Measurements from ENCODE around the gene PTPN1.
"Not testable (repeated sequence)": the region's sequence is repeated elsewhere in the genome, so short reads cannot be mapped to it uniquely, and the experiment has no call there.

Gene PTPN1

DNA sequence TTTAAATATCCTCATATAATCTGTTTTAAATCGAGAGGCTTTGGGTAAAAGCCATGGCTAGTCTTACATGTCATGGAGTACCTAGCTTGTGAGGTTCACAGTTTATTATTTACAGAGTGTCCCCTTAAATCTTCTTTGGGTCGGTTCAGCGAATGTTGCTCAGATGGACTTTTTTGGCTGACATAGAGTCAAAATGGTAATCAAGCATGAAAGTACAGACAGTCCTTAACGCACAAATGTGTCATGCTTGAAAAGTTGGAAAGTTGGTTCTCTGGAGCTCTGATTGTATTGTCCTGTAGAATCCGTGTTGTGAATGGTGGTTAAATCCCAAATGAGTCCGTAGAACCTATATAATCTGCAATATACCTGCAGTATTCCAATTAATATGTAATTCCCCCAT is 22.0 kb downstream of the PTPN1 start:
- DNase-seq (ENCODE audit: low spot score), result peak; percentile 32

DNA sequence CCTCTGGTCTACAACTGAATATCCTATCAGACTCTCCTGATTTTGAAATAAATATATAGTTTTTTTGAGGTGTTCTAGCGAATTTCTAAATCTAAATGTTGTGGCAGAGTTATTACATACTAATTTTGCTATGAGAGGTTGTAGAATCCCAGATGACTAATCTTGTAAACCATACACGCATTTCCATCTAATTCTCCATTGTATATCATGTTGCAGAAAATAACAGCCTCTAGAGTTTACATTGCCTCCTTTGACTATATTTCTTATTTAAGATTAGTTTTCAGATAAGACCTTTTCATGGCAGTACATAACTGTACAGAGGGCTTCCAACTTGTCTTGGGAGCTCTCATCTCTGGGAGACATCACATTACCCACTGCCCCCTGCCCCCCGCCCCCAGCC is 22.9 kb downstream of the PTPN1 start:
- no peak for DNase-seq (ENCODE audit: low spot score)

DNA sequence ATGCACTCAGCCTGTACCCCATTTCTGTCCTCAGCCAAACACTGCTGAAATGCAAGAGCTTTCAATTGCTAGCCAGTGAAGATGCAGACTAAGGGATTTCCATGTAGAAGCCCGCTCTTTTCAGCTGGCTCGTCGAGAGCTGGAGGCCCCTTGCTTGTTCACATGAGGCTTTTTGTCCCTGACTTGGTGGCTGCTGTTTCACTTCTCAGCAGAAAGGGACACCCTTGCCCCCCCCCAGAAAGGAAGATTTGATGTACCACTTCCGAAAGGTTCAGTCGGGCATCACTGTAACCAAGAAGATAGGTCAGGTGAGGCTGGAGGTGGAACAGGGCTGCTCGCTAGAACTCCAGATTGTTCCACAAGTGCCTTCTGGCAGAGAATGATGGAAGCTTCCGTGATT is 23.3 kb downstream of the PTPN1 start:
- no peak for DNase-seq (ENCODE audit: low spot score)

DNA sequence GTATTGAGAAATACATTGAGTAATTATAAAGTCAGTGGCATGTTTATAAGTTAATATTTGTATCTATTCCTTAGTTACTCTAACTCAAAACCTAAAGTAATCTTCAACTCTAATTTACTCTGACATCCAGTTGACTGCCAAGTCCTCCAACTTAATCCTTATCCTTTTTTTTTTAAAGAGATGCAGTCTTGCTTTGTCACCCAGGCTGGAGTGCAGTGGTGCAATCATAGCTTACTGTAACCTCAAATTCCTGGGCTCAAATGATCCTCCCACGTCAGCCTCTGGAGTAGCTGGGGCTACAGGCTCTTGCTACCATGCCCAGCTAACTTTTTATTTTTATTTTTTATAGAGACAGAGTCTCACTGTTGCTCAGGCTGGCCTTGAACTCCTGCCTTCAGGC is 24.4 kb downstream of the PTPN1 start:
- no peak for DNase-seq (ENCODE audit: low spot score)

DNA sequence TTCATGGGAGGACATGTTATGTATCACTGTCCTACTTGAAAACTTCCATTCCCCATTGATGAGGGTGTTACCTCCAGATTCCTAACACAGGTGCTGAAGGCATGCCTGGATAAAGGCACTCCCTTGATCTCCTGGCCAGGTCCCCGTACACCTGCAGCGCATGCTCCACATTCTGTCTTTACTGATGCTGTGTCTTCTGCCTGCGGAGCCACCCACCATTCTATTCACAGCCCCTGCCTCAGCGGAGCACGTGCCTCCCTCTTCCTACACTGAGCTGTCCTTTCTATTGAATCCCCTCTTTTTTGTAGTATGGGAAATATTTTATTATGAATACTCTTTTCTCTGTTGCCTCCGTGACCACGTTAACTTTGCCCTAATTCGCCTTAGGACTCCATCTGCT is 25.0 kb downstream of the PTPN1 start:
- DNase-seq (ENCODE audit: low spot score), result no peak

DNA sequence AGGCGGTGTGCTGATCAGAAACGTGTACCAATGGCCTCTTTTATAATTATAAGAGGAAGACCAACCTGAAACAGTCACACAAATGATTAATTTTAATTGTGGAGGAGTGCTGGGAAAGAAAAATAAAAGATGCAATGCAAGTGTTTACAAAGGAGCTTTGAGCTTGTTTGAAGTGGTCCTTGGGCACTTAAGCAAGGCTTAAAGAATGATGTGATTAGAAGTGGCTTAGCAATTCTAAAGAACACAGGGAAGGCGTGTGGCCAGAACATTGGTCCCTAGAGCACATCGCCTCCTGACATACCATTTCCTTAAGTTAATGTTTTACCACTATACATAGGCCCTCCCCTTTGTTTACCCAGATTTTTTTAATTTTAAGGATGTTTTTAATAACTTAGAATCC is 26.1 kb downstream of the PTPN1 start:
- DNase-seq (ENCODE audit: low spot score), result no peak

DNA sequence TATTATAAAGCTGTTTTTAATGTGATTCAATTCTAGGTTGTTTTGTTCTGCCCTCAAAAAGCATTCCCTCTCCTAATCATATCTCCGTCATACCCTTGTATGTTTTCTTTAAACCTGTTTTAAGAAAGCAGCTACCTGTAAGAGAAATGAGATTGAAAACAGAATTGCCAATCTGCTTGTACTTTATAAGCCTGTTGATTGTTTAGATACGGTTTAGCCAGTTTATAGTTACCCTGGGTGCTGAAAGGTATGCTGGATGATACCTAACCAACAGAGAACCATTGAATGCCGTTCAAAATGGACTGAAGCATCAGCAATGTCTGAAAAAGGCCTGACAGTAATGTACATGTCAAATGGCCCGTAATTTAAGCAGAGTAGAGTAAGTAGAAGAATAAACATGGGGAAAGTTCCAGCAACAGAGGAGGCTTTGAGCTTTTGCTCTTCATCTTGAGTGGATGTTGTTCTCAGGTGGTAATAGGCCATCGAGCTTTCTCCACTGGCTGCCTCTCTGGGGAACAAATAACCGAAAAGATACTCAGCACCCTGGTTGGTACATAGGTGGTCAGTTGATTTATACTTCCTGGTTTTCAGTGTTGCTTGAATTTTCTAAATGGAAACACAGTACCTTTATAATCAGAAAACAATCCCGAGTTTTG is 27.5 kb downstream of the PTPN1 start:
- DNase-seq (ENCODE audit: low spot score), result no peak

DNA sequence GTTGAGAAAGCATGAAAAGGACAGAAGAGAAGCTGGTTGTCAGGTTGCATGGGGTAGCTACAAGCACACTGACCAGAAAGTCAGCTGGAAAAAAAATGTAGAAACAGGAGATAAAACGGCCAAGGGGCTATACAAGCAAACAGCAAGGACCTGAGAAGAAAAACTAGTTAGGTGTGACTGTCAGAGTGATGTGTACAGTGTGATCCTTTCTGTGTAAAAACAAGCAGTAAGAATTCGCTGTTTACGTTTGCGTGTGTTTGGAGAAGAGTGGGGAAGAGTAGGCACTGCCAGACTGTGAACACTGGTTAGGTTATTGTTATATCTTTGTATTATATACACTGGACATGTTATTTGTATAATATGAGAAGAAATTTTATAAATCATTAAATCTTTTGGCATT is 28.1 kb downstream of the PTPN1 start:
- DNase-seq (ENCODE audit: low spot score), result no peak

DNA sequence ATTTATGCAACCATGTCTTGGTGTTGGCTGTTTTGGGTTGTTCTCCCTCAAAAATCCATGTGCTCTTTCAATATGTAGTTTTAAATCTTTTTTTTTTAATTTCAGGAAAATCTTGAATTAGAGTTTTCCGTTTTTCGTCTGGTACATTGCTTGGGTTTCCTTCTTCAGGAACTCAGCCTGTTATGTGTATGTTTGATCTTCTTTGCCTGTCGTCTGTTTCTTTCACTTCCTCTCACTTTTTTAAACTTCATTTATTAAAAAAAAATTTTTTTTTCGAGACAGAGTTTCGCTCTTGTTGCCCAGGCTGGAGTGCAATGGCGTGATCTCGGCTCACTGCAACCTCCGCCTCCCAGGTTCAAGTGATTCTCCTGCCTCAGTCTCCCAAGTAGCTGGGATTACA is 29.6 kb downstream of the PTPN1 start:
- not testable (repeated sequence) for DNase-seq (ENCODE audit: low spot score)

DNA sequence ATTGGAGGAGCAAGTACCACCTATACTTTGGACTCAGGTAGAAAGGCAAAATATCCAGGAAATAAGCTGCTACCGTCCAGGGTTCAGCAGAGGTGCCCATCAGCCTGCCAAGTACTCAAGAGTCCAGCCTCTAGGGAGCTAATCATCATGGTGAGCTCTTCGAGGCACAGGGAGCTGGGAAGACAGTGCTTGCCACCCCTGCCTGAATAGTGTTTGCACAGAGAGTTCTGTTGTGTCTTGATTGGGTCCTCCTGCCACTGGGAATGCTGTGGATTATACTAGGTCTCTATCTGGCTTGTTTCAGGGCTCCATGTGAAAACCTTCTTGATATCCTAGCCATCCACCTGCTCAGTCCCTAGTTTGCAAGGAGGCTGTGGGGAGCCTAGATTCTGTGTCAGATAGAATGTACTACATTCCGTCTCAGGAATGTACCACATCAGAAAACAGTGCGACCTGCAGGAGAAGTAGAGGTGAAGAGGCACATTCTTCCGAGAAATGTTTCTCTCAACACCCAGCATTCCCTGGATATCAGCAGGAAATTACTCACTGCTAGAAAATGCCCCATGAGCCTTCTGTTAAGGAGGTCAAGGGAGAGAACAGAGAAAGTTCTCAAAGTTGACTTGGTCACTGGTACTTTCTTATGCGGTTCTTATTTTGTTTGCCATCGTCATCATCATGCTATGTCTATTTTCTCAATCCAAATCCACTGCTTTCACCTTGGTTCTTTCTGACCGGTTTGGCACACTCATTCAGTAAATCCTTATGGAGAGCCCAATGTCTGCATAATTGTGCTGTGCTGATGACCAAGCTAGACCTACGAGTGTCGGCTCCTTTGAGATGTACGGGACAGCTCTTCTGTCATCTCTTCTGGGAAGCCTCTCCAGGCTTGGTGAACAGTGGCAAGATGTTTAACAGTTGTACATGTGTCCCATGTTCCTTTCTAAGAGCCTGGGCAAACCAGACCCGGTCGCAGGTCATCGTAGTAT is 30.7 kb downstream of the PTPN1 start:
- peak; percentile 46 for DNase-seq (ENCODE audit: low spot score)

DNA sequence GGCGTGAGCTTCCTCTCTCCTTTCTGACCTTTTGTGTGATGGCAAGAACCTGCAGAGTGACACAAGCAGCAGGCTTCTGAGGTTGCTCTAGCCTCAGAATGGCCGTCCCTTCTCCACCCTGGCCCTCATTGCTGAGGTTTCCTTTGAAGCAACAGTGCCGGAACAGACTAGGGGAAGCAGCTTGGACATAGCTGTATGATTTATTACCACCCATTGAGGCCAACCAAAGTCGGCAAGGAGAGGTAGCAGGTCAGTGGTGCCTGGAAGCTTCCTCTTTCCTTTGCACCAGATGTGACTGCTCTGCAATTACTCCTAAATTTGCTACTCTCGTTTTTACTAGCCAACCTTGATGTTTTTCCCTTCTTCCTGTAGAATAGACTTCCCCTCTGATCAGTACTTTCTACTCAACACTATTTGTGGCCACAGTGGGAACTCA is 31.4 kb downstream of the PTPN1 start:
- DNase-seq (ENCODE audit: low spot score), result no peak

DNA sequence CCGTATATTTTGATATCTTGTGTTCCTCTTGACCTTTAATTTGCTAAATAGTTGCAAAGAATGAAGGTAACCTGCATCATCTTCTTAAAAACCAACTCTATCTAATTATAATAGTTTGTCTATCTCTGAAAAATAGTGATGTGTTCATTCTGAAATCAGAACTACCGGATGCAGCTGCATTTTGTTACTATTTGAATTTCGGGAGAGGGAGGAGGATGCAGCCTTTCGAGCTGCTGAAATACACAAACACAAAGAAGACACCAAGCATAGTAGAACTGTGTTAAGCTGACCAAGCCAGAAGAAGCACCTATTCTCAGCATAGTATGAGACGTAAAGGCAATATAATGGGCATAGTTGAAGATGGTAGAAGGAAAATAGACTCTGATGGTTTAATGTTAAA is 33.1 kb downstream of the PTPN1 start:
- DNase-seq (ENCODE audit: low spot score), result no peak

DNA sequence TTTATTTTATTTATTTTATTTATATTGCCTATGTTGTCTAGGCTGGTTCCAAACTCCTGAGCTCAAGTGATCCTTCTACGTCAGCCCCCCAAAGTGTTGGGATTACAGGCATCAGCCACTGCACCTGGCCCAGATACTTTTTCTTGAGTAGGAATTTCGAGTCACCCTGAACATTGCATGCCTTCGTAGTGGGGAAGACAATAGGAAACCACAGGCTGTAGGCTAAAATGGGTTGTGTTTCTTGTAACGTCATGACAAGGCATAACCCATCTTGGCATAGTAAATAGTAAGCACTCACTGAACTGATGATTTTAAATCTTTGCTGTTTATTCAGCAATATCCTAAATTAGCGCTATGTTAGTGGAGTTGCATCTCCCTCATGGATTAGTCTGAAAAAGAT is 34.9 kb downstream of the PTPN1 start:
- no peak for DNase-seq (ENCODE audit: low spot score)

DNA sequence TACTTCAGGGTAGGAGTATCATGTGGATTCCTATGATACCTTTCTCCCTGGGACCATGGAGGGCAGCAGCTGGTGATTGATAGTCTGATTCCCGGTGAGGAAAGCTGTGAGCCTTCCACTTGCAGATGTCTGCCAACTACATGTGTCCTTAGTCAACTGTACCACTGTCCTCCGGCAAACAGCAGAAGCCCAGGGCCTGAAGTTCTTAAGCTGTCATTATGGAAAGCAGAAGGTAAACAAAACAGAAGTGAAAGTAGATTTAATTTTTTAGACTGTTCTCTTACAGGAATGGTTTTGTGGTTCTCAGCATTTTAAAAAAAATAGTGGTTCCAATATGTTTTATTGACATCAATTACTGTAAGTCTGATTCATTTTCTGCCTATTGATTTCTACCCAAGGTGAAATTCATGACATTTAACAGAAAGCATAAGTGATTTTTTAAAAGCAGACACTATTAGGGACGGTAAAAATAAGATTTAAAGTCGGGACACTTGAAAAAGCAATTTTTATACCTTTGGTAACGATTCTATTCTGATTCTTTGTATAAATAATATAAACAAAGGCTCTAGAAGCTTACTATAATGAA is 36.6 kb downstream of the PTPN1 start:
- no peak for DNase-seq (ENCODE audit: low spot score)

DNA sequence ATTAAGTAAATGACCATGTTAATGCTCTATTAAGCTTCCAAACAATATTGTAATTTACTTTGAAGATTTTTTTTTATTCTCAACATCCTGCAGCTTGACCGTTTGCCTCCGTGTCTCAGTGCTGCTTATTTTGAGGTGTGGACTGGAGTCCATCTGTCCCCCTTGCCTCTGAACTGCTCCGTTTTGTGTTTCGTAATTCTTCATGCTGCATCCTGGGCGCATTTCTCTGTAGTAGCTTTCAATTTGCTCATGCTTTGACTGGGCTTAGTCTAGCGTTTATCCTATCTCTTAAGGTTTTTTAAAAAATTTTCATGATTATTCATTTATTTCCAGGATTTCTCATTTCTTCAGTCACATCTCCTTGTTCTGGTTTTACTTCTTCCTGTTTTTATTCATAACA is 37.8 kb downstream of the PTPN1 start:
- DNase-seq (ENCODE audit: low spot score), result no peak

DNA sequence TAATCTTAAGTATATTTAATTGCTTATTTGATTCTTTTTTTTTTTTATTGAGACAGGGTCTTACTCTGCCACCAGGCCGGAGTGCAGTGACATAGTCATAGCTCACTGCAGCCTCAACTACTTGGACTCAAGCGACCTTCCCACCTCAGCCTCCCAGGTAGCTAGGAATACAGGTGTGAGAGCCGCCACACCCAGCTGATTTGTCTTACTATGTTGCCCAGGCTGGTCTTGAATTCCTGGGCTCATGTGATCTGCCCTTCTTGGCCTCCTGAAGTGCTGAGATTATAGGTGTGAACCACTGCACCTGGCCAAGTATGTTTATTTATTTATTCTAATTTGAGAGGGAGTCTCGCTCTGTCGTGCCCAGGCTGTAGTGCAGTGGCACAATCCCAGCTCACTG is 38.2 kb downstream of the PTPN1 start:
- no peak for DNase-seq (ENCODE audit: low spot score)

DNA sequence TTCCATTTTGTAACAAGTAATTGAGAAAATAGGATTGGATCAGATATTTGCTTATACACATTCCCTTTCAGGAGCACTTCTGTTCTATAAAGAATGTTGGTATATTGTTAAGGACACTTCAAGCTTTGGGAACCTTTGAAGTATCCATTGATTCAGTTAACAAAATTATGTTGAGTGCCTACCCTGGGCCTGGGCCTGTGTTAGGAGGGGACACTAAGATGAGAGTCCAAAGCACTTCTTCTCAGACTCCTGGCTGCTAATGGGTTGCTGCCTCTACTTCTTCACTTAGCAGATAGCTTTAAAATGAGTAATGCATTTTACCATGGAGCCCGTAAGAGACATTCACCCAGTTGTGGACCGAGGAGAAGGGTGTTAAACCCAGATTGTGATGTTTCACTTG is 40.3 kb downstream of the PTPN1 start:
- no peak for DNase-seq (ENCODE audit: low spot score)

DNA sequence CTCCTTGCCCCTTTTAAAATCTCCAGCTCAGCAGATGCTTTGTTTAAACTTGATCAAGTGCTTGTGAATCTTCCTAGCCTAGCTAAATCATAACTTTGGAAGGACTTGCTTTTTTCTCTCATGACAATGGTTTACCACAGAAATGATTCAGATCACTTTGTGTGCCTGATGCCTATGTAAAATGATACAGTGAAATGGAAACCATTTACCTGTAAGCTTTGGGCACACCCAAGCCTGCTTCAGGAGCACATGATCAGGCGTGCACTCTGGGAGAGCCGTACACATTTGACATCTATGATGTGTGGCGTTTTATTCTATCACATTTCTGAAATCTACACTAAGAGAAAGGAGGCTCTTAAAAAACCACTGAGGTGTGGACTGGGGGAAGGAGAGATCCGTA is 41.1 kb downstream of the PTPN1 start:
- no peak for DNase-seq (ENCODE audit: low spot score)

DNA sequence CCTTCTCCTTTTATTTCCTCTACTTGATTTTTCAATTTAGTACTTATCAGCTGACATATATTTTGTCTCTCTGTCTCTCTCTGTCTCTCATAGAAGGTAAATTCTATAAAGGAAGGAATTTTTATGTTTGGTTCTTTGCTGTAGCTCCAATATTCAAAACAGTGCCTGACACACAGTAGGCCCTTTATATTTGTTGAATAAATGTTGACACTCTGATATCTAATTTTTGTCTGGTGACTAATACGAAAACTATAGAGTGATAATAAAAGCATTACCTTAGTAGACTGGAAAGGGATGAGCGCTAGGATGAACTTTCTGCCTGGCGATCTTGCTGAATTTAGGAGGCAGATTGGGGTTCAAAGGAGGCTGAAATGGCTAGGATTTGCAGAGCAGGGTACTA is 42.8 kb downstream of the PTPN1 start:
- no peak for DNase-seq (ENCODE audit: low spot score)

DNA sequence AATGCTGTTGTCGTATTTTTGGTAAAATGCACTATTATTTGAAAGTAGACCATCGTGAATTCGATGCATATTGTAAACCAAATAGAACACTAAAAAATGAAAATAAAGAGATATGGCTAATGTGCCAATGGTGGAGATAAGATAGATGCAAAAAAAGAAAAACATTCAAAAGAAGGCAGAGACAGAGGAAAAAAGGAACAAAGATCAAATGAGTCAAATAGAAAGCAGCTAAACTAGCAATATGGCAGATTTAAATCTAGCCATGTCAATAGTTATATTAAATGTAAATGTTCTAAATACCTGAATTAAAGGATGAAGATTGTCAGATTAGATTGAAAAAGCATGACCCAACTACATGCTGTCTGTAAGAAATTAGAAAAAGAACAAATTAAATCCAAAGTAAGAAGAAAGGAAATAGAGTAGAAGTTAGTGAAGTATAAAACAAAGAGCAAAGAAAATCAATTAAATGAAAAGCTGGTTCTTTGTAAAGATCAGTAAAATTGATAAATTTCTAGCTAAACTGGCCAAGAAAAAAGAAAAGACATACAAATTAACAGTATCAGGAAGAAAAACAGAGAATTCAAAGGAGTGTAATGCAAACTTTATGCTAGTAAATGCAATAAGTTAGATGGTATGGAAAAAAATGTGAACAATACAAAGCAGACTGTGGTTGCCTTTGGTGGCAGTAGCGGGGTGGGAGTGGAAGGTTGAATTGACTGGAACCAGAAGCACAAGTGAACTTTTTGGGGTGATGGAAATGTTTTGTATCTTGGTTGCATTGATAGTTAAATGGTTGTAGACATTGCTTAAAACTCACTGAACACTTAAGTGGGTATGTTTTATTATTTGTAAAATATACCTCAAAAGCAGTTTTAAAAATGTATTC is 44.8 kb downstream of the PTPN1 start:
- DNase-seq (ENCODE audit: low spot score), result no peak

DNA sequence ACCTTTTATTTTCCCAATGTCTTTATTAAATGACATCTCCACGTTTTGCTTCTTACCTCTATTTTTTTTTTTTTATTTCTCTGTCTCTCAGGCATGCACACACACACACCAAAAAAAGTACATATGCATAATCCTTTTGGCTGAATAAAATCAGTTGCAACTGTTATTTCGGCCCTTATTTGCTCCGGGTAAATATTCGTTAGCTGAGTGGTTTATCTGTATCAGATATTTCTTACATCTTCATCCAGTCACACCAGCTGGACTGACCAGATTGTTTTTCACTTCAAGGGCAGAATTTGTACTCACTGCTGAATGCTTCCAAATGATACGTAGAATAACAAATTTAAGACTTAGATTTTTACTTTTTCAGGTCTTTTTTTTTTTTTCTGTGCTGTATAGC is 45.5 kb downstream of the PTPN1 start:
- no peak for DNase-seq (ENCODE audit: low spot score)

DNA sequence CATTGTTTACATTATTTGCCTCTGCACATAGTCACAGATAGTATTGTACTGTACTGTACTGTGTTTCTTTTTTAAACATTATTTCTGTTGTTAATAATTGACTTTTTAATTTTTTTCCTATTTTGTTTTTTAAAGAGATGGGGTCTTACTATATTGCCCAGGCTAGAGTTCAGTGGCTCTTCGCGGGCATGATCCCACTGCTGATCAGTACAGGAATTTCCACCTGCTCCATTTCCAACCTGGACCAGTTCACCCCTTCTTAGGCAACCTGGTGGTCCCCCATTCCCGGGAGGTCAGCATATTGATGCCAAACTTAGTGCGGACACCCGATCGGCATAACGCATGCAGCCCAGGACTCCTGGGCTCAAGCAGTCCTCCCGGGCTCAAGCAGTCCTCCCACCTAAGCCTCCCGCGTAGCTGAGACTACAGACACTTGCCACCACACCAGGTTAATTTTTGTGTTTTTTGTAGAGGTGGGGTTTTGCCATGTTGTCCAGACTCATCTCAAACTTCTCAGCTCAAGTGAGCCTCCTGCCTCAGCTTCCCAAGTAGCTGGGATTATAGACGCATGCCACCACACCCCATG is 47.5 kb downstream of the PTPN1 start:
- no peak for DNase-seq (ENCODE audit: low spot score)

Measured in cerebellar cortex (tissue), 1 donor.